K562 (cell line): ENCODE measurements around the gene NHSL2. TPM values are rescaled to one million over a fixed set of nuclear protein-coding genes. Genes with fewer than 3 reads are reported as not detected.

Source experiments
- ATAC-seq: fragments of 200-7000 bp; cut with Tn5 transposase; 3 replicates; pipeline ENCODE4 v1.9.1; 2020; ENCODE audit warnings: moderate library complexity
- BruUV-seq: library from RNA; stranded (reverse); fragments of 400-500 nt; replicated peaks from 2 replicates; lab custom pipeline; 2021; lab: Mats Ljungman, UMichigan
- CTCF ChIA-PET: fragments of 300-600 bp; formaldehyde crosslinking; extraction: SDS; loops from one replicate; lab custom pipeline; 2021; ENCODE audit warnings: low intra/inter-chr PET ratio; lab: Yijun Ruan, JAX
- POLR2A ChIA-PET: fragments of 300-600, 350-650 bp; sonication (Branson Sonifier 250); formaldehyde crosslinking; extraction: SDS; loops from one replicate; lab custom pipeline; 2021; ENCODE audit warnings: antibody characterized with exemption, inconsistent platforms; lab: Yijun Ruan, JAX
- DNase-seq, 4 experiments: peaks; one replicate each; pipeline versions ENCODE4 v3.0.0 to v3.0.0-alpha.2; 2011 to 2018; ENCODE audit warnings: low spot score in 3 of 4, mixed read lengths in 3 of 4; ENCODE audit errors: extremely low read depth in 1 of 4
- FAIRE-seq: peaks from 2 replicates; lab custom pipeline; 2011; peaks lifted over from hg19 to GRCh38; lab: Jason Lieb, UNC
- H2AFZ ChIP-seq: 2 replicates; pipeline ENCODE4 v1.6.0; 2011; ENCODE audit warnings: low read depth, low read length, control low read depth, inconsistent platforms
- H3K27ac ChIP-seq: fragments of 200-600 bp; 3 replicates; pipeline ENCODE4 v1.8.0; 2011; ENCODE audit warnings: low read depth, mild to moderate bottlenecking, control low read depth, inconsistent platforms, low read length, moderate library complexity, mixed read lengths; ENCODE audit errors: extremely low read depth
- H3K27me3 ChIP-seq, 2 experiments: fragments of 300-600 bp in 1 of 2; 2 replicates in 1 of 2; 3 replicates in 1 of 2; pipeline versions ENCODE4 v1.6.0 to v1.8.0; 2011; ENCODE audit warnings: inconsistent platforms in 2 of 2, low read length in 2 of 2, mild to moderate bottlenecking in 1 of 2, mixed read lengths in 1 of 2, moderate library complexity in 1 of 2; ENCODE audit not compliant: control insufficient read depth in 2 of 2, insufficient read depth in 2 of 2
- H3K36me3 ChIP-seq: fragments of 300-600 bp; 3 replicates; pipeline ENCODE4 v1.8.0; 2011; ENCODE audit warnings: mild to moderate bottlenecking, low read length, inconsistent platforms; ENCODE audit not compliant: control insufficient read depth, insufficient read depth
- H3K4me1 ChIP-seq, 2 experiments: fragments of 200-600 bp in 1 of 2; replicated peaks in 1 of 2; 2 replicates in 1 of 2; 3 replicates in 1 of 2; pipeline versions ENCODE4 v1.5.1 to v1.8.0; 2011; ENCODE audit warnings: inconsistent platforms in 2 of 2, low read length in 2 of 2, mild to moderate bottlenecking in 1 of 2, mixed read lengths in 1 of 2, moderate library complexity in 1 of 2; ENCODE audit not compliant: control insufficient read depth in 2 of 2, insufficient read depth in 2 of 2
- H3K4me2 ChIP-seq: 2 replicates; pipeline ENCODE4 v1.6.1; 2011; ENCODE audit warnings: low read length, control low read depth, inconsistent platforms, mixed read lengths; ENCODE audit not compliant: insufficient read depth
- H3K4me3 ChIP-seq: fragments of 200-600 bp; sonication (generic), shearing (Covaris generic); 2 replicates; pipeline ENCODE4 v1.5.1; 2016; ENCODE audit warnings: control low read depth, inconsistent platforms
- H3K79me2 ChIP-seq: fragments of 200-600 bp; 3 replicates; pipeline ENCODE4 v1.8.0; 2011; ENCODE audit warnings: low read length, inconsistent platforms; ENCODE audit not compliant: control insufficient read depth, insufficient read depth
- H3K9ac ChIP-seq, 2 experiments: 2 replicates each; pipeline versions ENCODE4 v1.6.0 to v1.6.1; 2011; ENCODE audit warnings: low read depth in 2 of 2, low read length in 2 of 2, control low read depth in 1 of 2, inconsistent platforms in 1 of 2, mild to moderate bottlenecking in 1 of 2, mixed read lengths in 1 of 2; ENCODE audit not compliant: insufficient read depth in 1 of 2
- H3K9me1 ChIP-seq: one replicate; pipeline ENCODE4 v1.6.0; 2011; ENCODE audit warnings: inconsistent platforms, mild to moderate bottlenecking, low read length, moderate library complexity; ENCODE audit not compliant: control insufficient read depth, insufficient read depth
- H3K9me3 ChIP-seq: replicated peaks from 2 replicates; pipeline ENCODE4 v1.5.1; 2011; ENCODE audit warnings: low read depth, low read length, inconsistent platforms; ENCODE audit not compliant: control insufficient read depth, insufficient read depth
- H4K20me1 ChIP-seq: replicated peaks from 2 replicates; pipeline ENCODE4 v1.6.1; 2011; ENCODE audit warnings: low read length, inconsistent platforms, mixed read lengths; ENCODE audit not compliant: control insufficient read depth, insufficient read depth
- EP300 ChIP-seq: IDR thresholded peaks from 2 replicates; pipeline ENCODE4 v1.6.1; 2012; ENCODE audit warnings: low read length, improper control_type of control experiment
- ETV5 ChIP-seq: sonication (generic); formaldehyde crosslinking; IDR thresholded peaks from 2 replicates; pipeline ENCODE4 v1.4.0; 2020; ENCODE audit warnings: low read depth, mild to moderate bottlenecking, missing genetic modification reagents
- KAT2B ChIP-seq: IDR thresholded peaks from one replicate; pipeline ENCODE4 v1.6.1; 2012; ENCODE audit warnings: low read depth, mild to moderate bottlenecking, control low read depth, inconsistent platforms, low read length, moderate library complexity
- KAT8 ChIP-seq: fragments of 450-650 bp; IDR thresholded peaks from 2 replicates; pipeline ENCODE4 v1.6.1; 2016; ENCODE audit warnings: low read depth, mild to moderate bottlenecking
- LARP7 ChIP-seq: fragments of 450-650 bp; IDR thresholded peaks from 2 replicates; pipeline ENCODE4 v1.6.1; 2016
- MTA3 ChIP-seq: fragments of 450-650 bp; formaldehyde crosslinking; IDR thresholded peaks from 2 replicates; pipeline ENCODE4 v1.6.1; 2017; ENCODE audit warnings: mild to moderate bottlenecking, borderline replicate concordance
- NFE2L1 ChIP-seq: fragments of 450-650 bp; IDR thresholded peaks from 2 replicates; pipeline ENCODE4 v1.6.1; 2016; ENCODE audit warnings: missing genetic modification characterization, low read depth, mild to moderate bottlenecking, missing compliant biosample characterization, moderate library complexity, borderline replicate concordance
- RBM39 ChIP-seq: fragments of 200-400 bp; formaldehyde crosslinking; optimal IDR thresholded peaks from 2 replicates; pipeline ENCODE3; 2018; ENCODE audit warnings: low read depth, low read length
- RNF2 ChIP-seq: sonication (generic); IDR thresholded peaks from 2 replicates; pipeline ENCODE4 v1.6.1; 2016
- SETDB1 ChIP-seq: IDR thresholded peaks from one replicate; pipeline ENCODE4 v1.6.1; 2012; ENCODE audit warnings: low read length, control low read depth, inconsistent platforms
- XRCC4 ChIP-seq: IDR thresholded peaks from one replicate; pipeline ENCODE4 v1.6.1; 2011; ENCODE audit not compliant: insufficient read depth, insufficient read length; ENCODE audit errors: extremely low read depth
- XRCC5 ChIP-seq: fragments of 200-400 bp; formaldehyde crosslinking; IDR thresholded peaks from 2 replicates; pipeline ENCODE4 v1.6.1; 2017; ENCODE audit warnings: low read depth, mild to moderate bottlenecking, low read length
- ZNF354B ChIP-seq: fragments of 250-450 bp; sonication (Bioruptor Pico); IDR thresholded peaks from 2 replicates; pipeline ENCODE4 v1.4.0; 2020
- ZNF431 ChIP-seq: sonication (generic); formaldehyde crosslinking; IDR thresholded peaks from 2 replicates; pipeline ENCODE4 v1.8.0; 2022; ENCODE audit warnings: mild to moderate bottlenecking, missing genetic modification reagents
- ZNF444 ChIP-seq: fragments of 250-450 bp; sonication (Bioruptor Pico); IDR thresholded peaks from 2 replicates; pipeline ENCODE4 v1.4.0; 2020; ENCODE audit warnings: mild to moderate bottlenecking, moderate library complexity
- ZNF561 ChIP-seq: fragments of 450-650 bp; formaldehyde crosslinking; conservative IDR thresholded peaks from 2 replicates; pipeline ENCODE4 v1.4.0; 2020; ENCODE audit warnings: mild to moderate bottlenecking, moderate library complexity
- WGBS: fragments of 100-300 bp; shearing (Covaris generic); methylation state at CpG from one replicate; pipeline ENCODE4 v1.1.6; 2016; ENCODE audit warnings: low coverage, mixed read lengths; ENCODE audit not compliant: insufficient coverage; ENCODE audit errors: missing lambda C conversion rate; 5-methylcytosine and 5-hydroxymethylcytosine counted together
- in situ Hi-C: fragments of 300-500 bp; cut with MboI; formaldehyde crosslinking; loops from 4 replicates; pipeline ENCODE4 v1.15.0; 2018; ENCODE audit warnings: inconsistent platforms, mixed read lengths
- intact Hi-C: fragments of 100-400 bp; cut with micrococcal nuclease; formaldehyde crosslinking; loops from 2 replicates; pipeline ENCODE4 v1.14.2; 2022
- polyA plus RNA-seq, 8 experiments: library from polyadenylated mRNA; depleted of rRNA in 4 of 8; stranded (reverse) in 5 of 8; unstranded in 3 of 8; fragments of >200 nt; fragmentation: Nextera tagmentation in 2 of 8; fragmentation: Illumina TruSeq in 1 of 8; extraction: Ambion mirVana in 2 of 8; extraction: Trizol in 1 of 8; gene quantifications; 2 replicates each; pipeline versions ENCODE4 v1.2.1 to v1.2.3, GENCODE V29; 2011 to 2014; ENCODE audit warnings: inconsistent platforms in 1 of 8, missing spikeins in 1 of 8
- total RNA-seq, 7 experiments: library from RNA; depleted of rRNA in 6 of 7; stranded (reverse); fragments of >200 nt in 6 of 7; fragmentation: Illumina TruSeq in 2 of 7; extraction: Trizol in 2 of 7; gene quantifications; 2 replicates each; pipeline versions ENCODE4 v1.2.1 to v1.2.3, GENCODE V29; 2011 to 2021; ENCODE audit warnings: low replicate concordance in 1 of 7

The NHSL2 gene
- total and polyA plus RNA-seq, 9 of the 15 experiments (the other 6 are each of a cell fraction or from before 2014, with no cell fraction given), result 0.02 TPM; not detected in 8

- no peak for ATAC-seq
Measured at GRCh38 chrX:71936632-71937031, 26.0 kb downstream of the NHSL2 start.

GRCh38 chrX:71938371-71938770 is 27.7 kb downstream of the NHSL2 start:
- H3K9ac ChIP-seq, result no peak overlapping the region
- no peak for DNase-seq
- CTCF ChIA-PET, result no interaction called here
- intact Hi-C loops (no loop called here), in situ Hi-C loops (no loop called here)
- no peak overlapping the region for H3K4me2 ChIP-seq
- no peaks in the 10 kb centered on the region for H4K20me1 ChIP-seq
- POLR2A ChIA-PET, result no interaction called here
- H3K4me1 ChIP-seq, result no peaks in the 10 kb centered on the region
- WGBS, result 0% methylated on average over 3 of the region's 5 CpGs
- no TSS peak for BruUV-seq
- H3K27ac ChIP-seq, result no peak overlapping the region
- no peak for FAIRE-seq
- no peaks in the 10 kb centered on the region; a peak in 3 of 5 replicates for H3K27me3 ChIP-seq
- H3K36me3 ChIP-seq, result no peaks in the 10 kb centered on the region
- no peak for ATAC-seq
- no peak for TF ChIP-seq KAT2B
- no peak for TF ChIP-seq RNF2
- no peak for TF ChIP-seq KAT8
- no peak for TF ChIP-seq SETDB1
- TF ChIP-seq XRCC5, result no peak
- no peak for TF ChIP-seq ZNF431 (CRISPR knock-in tag)
- TF ChIP-seq XRCC4, result no peak
- no peaks in the 10 kb centered on the region for H3K79me2 ChIP-seq
- no peak overlapping the region for H3K4me3 ChIP-seq
- no peaks in the 10 kb centered on the region for H3K9me1 ChIP-seq
- H2AFZ ChIP-seq, result no peak overlapping the region
- no peaks in the 10 kb centered on the region for H3K9me3 ChIP-seq

More at GRCh38 chrX:71936632-71937031, 26.0 kb downstream of the NHSL2 start:
- Histone ChIP-seq H3K79me2 (no peaks in the 10 kb centered on the region), H3K9me1 (no peaks in the 10 kb centered on the region), H4K20me1 (no peaks in the 10 kb centered on the region), H3K27me3 (no peaks in the 10 kb centered on the region; a peak in 2 of 5 replicates), H2AFZ (no peak overlapping the region), H3K9ac (no peak overlapping the region), H3K4me3 (no peak overlapping the region), H3K4me1 (no peaks in the 10 kb centered on the region), H3K36me3 (no peaks in the 10 kb centered on the region), H3K9me3 (no peaks in the 10 kb centered on the region), H3K4me2 (no peak overlapping the region), H3K27ac (no peak overlapping the region)
- in situ Hi-C loops, result no loop called here
- FAIRE-seq (no peak), DNase-seq (no peak)
- ChIA-PET CTCF (no interaction called here), POLR2A (no interaction called here)
- TF ChIP-seq ZNF444 (CRISPR knock-in tag), result no peak
- TF ChIP-seq MTA3, result no peak
- no peak for TF ChIP-seq LARP7
- no peak for TF ChIP-seq ZNF354B (CRISPR knock-in tag)
- TF ChIP-seq NFE2L1 (tag), result no peak
- TF ChIP-seq EP300, result no peak
- TF ChIP-seq RBM39, result no peak
- TF ChIP-seq ETV5 (CRISPR knock-in tag), result no peak
- TF ChIP-seq ZNF561, result no peak
- intact Hi-C loops, result no loop called here
- no TSS peak for BruUV-seq
- WGBS, result 0% methylated on average over 1 of the region's 1 CpG
